SK-N-MC (cell line): Measurements from ENCODE around the gene DCP1A.

Experiments used
- EZH2 ChIP-seq: fragments of 200-600 bp; sonication (generic); IDR thresholded peaks from one replicate; pipeline ENCODE4 v1.6.1; 2017; ENCODE audit warnings: antibody characterized with exemption
- POLR2AphosphoS5 ChIP-seq: IDR thresholded peaks from 2 replicates; pipeline ENCODE4 v1.6.1; 2012; ENCODE audit warnings: mild to moderate bottlenecking, low read depth, low read length, borderline replicate concordance

GRCh38 chr3:53267766-53268165 lies 79.6 kb downstream of the DCP1A start:
- no peak for TF ChIP-seq EZH2
- no peak for TF ChIP-seq POLR2AphosphoS5
